Measurements from ENCODE around the gene PRR18. TPM values are rescaled to one million over a fixed set of nuclear protein-coding genes. Genes with fewer than 3 reads are reported as not detected.

PRR18 gene
- total and polyA plus RNA-seq, 10 donors = 0.03 to 0.30 (median 0.18) TPM; not detected in 6

- Histone ChIP-seq H3K4me1 (peaks cover 32 to 91% (median 75%) of the 10 kb centered on the region in 6 donors), H3K4me3 (no peak overlapping the region), H3K27me3 (replicated peaks in 1 of 7) (no peaks in the 10 kb centered on the region), H3K9me3 (no peaks in the 10 kb centered on the region), H3K36me3 (peaks cover 0 to 55% (median 16%) of the 10 kb centered on the region in 6 donors), H3K27ac (peak overlapping the region in 1 of 8 donors; percentile 21)
- TF ChIP-seq POLR2AphosphoS5 (IDR thresholded peaks at IDR 0.05) (no peak), POLR2A (IDR thresholded peaks at IDR 0.05) (no peak)
- TF ChIP-seq, protein P1, sequence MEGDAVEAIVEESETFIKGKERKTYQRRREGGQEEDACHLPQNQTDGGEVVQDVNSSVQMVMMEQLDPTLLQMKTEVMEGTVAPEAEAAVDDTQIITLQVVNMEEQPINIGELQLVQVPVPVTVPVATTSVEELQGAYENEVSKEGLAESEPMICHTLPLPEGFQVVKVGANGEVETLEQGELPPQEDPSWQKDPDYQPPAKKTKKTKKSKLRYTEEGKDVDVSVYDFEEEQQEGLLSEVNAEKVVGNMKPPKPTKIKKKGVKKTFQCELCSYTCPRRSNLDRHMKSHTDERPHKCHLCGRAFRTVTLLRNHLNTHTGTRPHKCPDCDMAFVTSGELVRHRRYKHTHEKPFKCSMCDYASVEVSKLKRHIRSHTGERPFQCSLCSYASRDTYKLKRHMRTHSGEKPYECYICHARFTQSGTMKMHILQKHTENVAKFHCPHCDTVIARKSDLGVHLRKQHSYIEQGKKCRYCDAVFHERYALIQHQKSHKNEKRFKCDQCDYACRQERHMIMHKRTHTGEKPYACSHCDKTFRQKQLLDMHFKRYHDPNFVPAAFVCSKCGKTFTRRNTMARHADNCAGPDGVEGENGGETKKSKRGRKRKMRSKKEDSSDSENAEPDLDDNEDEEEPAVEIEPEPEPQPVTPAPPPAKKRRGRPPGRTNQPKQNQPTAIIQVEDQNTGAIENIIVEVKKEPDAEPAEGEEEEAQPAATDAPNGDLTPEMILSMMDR (IDR thresholded peaks at IDR 0.05 in 8 of 11, conservative IDR thresholded peaks at IDR 0.05 in 3 of 11) = no peak
- 92 to 97% (median 96%) methylated on average over 9 of the region's 9 CpGs for WGBS, 5 donors
- DNase-seq = no peak
- intact Hi-C loops (cut with DNase I; ENCODE audit: low total_unique reads) = no loop called here
Observed at GRCh38 chr6:166338854-166339253, 30.7 kb upstream of the PRR18 start.

GRCh38 chr6:166336847-166337246, 28.7 kb upstream of the PRR18 start:
- no peaks in the 10 kb centered on the region for H3K9me3 ChIP-seq
- 83 to 94% (median 90%) methylated on average over 2 to 3 of the region's 3 CpGs for WGBS, 5 donors
- H3K27ac ChIP-seq = no peak overlapping the region
- no peaks in the 10 kb centered on the region for H3K27me3 ChIP-seq (replicated peaks in 1 of 7)
- H3K4me1 ChIP-seq = peaks cover 49 to 100% (median 82%) of the 10 kb centered on the region in 6 donors
- H3K36me3 ChIP-seq = peaks cover 0 to 65% (median 16%) of the 10 kb centered on the region in 6 donors
- TF ChIP-seq POLR2AphosphoS5 (IDR thresholded peaks at IDR 0.05) = no peak
- TF ChIP-seq, protein P1 (IDR thresholded peaks at IDR 0.05 in 8 of 11, conservative IDR thresholded peaks at IDR 0.05 in 3 of 11) = no peak
- no peak for TF ChIP-seq POLR2A (IDR thresholded peaks at IDR 0.05)
- intact Hi-C loops (cut with DNase I; ENCODE audit: low total_unique reads) = no loop called here
- DNase-seq = no peak
- H3K4me3 ChIP-seq = no peak overlapping the region

- 73 to 87% (median 80%) methylated on average over 11 of the region's 11 CpGs for WGBS, 5 donors
- intact Hi-C loops (cut with DNase I; ENCODE audit: low total_unique reads) = no loop called here
- no peak for DNase-seq
- H3K27ac ChIP-seq = no peak overlapping the region
- no peaks in the 10 kb centered on the region for H3K27me3 ChIP-seq (replicated peaks in 1 of 7)
- peaks cover 0 to 67% (median 16%) of the 10 kb centered on the region in 6 donors for H3K36me3 ChIP-seq
- TF ChIP-seq POLR2AphosphoS5 (IDR thresholded peaks at IDR 0.05) (no peak), POLR2A (IDR thresholded peaks at IDR 0.05) (no peak)
- TF ChIP-seq, protein P1 (IDR thresholded peaks at IDR 0.05 in 8 of 11, conservative IDR thresholded peaks at IDR 0.05 in 3 of 11) = no peak
- H3K4me1 ChIP-seq = peaks cover 48 to 100% (median 83%) of the 10 kb centered on the region in 6 donors
- no peaks in the 10 kb centered on the region for H3K9me3 ChIP-seq
- H3K4me3 ChIP-seq = no peak overlapping the region
Observed at GRCh38 chr6:166335378-166336302, 27.4 kb upstream of the PRR18 start.

DNA sequence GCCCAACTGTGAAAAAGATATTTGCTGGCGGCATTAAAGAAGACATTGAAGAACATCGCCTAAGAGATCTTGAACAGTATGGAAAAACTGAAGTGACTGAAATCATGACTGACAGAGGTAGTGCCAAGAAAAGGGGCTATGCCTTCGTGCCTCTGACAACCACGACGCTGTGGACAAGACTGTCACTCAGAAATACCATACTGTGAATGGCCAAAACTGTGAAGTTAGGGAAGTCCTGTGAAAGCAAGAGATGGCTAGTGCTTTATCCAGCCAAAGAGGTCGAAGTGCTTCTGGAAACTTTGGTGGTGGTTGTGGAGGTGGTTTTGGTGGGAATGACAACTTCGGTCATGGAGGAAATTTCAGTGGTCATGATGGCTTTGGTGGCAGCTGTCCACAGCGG, 26.7 kb upstream of the PRR18 start:
- intact Hi-C loops (cut with DNase I; ENCODE audit: low total_unique reads) = no loop called here
- H3K36me3 ChIP-seq = peaks cover 0 to 71% (median 16%) of the 10 kb centered on the region in 6 donors
- H3K4me1 ChIP-seq = peaks cover 48 to 100% (median 82%) of the 10 kb centered on the region in 6 donors
- no peak overlapping the region for H3K27ac ChIP-seq
- WGBS, 5 donors = 85 to 94% (median 90%) methylated on average over 8 of the region's 8 CpGs
- H3K9me3 ChIP-seq = no peaks in the 10 kb centered on the region
- no peaks in the 10 kb centered on the region for H3K27me3 ChIP-seq (replicated peaks in 1 of 7)
- H3K4me3 ChIP-seq = no peak overlapping the region
- TF ChIP-seq POLR2A (IDR thresholded peaks at IDR 0.05) (no peak), POLR2AphosphoS5 (IDR thresholded peaks at IDR 0.05) (no peak)
- TF ChIP-seq, protein P1 (IDR thresholded peaks at IDR 0.05 in 8 of 11, conservative IDR thresholded peaks at IDR 0.05 in 3 of 11) = no peak
- DNase-seq = no peak

Data from spleen (tissue), 11 donors.